Peyer's patch (tissue), 4 donors: ENCODE data around the gene MAN1A1. TPM values are rescaled to one million over a fixed set of nuclear protein-coding genes. Genes with fewer than 3 reads are reported as not detected.

ENCODE experiments used
- DNase-seq, 3 donors: peaks; one replicate each; pipeline ENCODE4 v3.0.0-alpha.2; 2017 to 2019
- H3K27ac ChIP-seq, 4 donors: fragments of 200-600 bp; sonication (generic); one replicate each; pipeline ENCODE4 v1.5.1; 2016 to 2019
- H3K27me3 ChIP-seq, 2 donors: fragments of 200-600 bp; sonication (generic); one replicate each; pipeline ENCODE4 v1.5.1; 2019
- H3K36me3 ChIP-seq, 3 donors: fragments of 200-600 bp; sonication (generic); one replicate each; pipeline ENCODE4 v1.5.1; 2016 to 2019
- H3K4me1 ChIP-seq, 4 donors: fragments of 200-600 bp; sonication (generic); one replicate each; pipeline ENCODE4 v1.5.1; 2016 to 2019
- H3K4me3 ChIP-seq, 4 donors: fragments of 200-600 bp; sonication (generic); 1 replicate in 3 of 4; 2 replicates in 1 of 4; pipeline ENCODE4 v1.5.1; 2016 to 2019; ENCODE audit warnings: mild to moderate bottlenecking in 1 of 4
- H3K9me3 ChIP-seq, 4 donors: fragments of 200-600 bp; sonication (generic); one replicate each; pipeline ENCODE4 v1.5.1; 2016 to 2019; ENCODE audit warnings: mild to moderate bottlenecking in 1 of 4
- POLR2A ChIP-seq, 2 donors: fragments of 450-650 bp; IDR thresholded peaks; one replicate each; pipeline ENCODE4 v1.5.1; 2017; ENCODE audit warnings: antibody characterized with exemption in 2 of 2, mild to moderate bottlenecking in 2 of 2, moderate library complexity in 2 of 2
- total RNA-seq, 4 donors: library from RNA; depleted of rRNA; stranded (reverse); fragments of >200 nt; gene quantifications; one replicate each; pipeline ENCODE4 v1.1.0, GENCODE V29; 2016
- TF ChIP-seq, protein P1 (sequence below), 6 experiments: fragments of 450-650 bp in 4 of 6; fragments of 200-600 bp in 2 of 6; sonication (generic) in 1 of 6; IDR thresholded peaks; one replicate each; pipeline ENCODE4 v1.5.1; 2017 to 2019; ENCODE audit warnings: antibody characterized with exemption in 6 of 6, mild to moderate bottlenecking in 3 of 6, moderate library complexity in 1 of 6

The MAN1A1 gene
- total RNA-seq, 4 donors from 2014 or later, result 43.7 to 158 (median 103) TPM

- Histone ChIP-seq H3K4me3 (no peak overlapping the region), H3K4me1 (peaks cover 0 to 4% (median 0%) of the 10 kb centered on the region in 4 donors), H3K36me3 (peaks cover 0 to 12% (median 0%) of the 10 kb centered on the region in 3 donors), H3K9me3 (no peaks in the 10 kb centered on the region), H3K27ac (no peak overlapping the region), H3K27me3 (no peaks in the 10 kb centered on the region)
- no peak for DNase-seq
- TF ChIP-seq, protein P1, sequence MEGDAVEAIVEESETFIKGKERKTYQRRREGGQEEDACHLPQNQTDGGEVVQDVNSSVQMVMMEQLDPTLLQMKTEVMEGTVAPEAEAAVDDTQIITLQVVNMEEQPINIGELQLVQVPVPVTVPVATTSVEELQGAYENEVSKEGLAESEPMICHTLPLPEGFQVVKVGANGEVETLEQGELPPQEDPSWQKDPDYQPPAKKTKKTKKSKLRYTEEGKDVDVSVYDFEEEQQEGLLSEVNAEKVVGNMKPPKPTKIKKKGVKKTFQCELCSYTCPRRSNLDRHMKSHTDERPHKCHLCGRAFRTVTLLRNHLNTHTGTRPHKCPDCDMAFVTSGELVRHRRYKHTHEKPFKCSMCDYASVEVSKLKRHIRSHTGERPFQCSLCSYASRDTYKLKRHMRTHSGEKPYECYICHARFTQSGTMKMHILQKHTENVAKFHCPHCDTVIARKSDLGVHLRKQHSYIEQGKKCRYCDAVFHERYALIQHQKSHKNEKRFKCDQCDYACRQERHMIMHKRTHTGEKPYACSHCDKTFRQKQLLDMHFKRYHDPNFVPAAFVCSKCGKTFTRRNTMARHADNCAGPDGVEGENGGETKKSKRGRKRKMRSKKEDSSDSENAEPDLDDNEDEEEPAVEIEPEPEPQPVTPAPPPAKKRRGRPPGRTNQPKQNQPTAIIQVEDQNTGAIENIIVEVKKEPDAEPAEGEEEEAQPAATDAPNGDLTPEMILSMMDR (IDR thresholded peaks at IDR 0.05), result no peak
- TF ChIP-seq POLR2A (IDR thresholded peaks at IDR 0.05), result no peak
Observed at GRCh38 chr6:119234941-119235340, 114.6 kb downstream of the MAN1A1 start.

DNA sequence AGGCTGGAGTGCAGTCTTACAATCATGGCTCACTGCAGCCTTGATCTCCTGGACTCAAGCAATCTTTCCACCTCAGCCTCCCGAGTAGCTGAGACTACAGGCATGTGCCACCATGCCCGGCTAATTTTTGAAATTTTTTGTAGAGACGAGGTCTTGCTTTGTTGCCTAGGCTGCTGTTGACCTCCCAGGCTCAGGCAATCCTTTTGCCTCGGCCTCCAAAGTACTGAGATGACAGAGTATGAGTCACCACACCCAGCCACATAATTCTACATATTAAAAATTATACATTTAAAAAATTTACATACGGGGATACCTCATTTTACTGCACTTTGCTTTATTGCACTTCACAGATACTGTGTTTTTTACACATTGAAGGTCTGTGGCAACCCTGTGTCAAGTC is 115.1 kb downstream of the MAN1A1 start:
- no peaks in the 10 kb centered on the region for H3K9me3 ChIP-seq
- no peaks in the 10 kb centered on the region for H3K27me3 ChIP-seq
- TF ChIP-seq, protein P1 (IDR thresholded peaks at IDR 0.05), result no peak
- TF ChIP-seq POLR2A (IDR thresholded peaks at IDR 0.05), result no peak
- peaks cover 0 to 12% (median 0%) of the 10 kb centered on the region in 3 donors for H3K36me3 ChIP-seq
- no peak for DNase-seq
- H3K4me3 ChIP-seq, result no peak overlapping the region
- H3K27ac ChIP-seq, result no peak overlapping the region
- H3K4me1 ChIP-seq, result peaks cover 0 to 4% (median 0%) of the 10 kb centered on the region in 4 donors

GRCh38 chr6:119233312-119233984 is 116.1 kb downstream of the MAN1A1 start:
- Histone ChIP-seq H3K9me3 (no peaks in the 10 kb centered on the region), H3K4me1 (peaks cover 0 to 4% (median 0%) of the 10 kb centered on the region in 4 donors), H3K27me3 (no peaks in the 10 kb centered on the region), H3K4me3 (no peak overlapping the region), H3K36me3 (peaks cover 0 to 12% (median 0%) of the 10 kb centered on the region in 3 donors), H3K27ac (no peak overlapping the region)
- TF ChIP-seq, protein P1 (IDR thresholded peaks at IDR 0.05), result no peak
- TF ChIP-seq POLR2A (IDR thresholded peaks at IDR 0.05), result no peak
- no peak for DNase-seq

- no peaks in the 10 kb centered on the region for H3K9me3 ChIP-seq
- H3K27me3 ChIP-seq, result no peaks in the 10 kb centered on the region
- no peak overlapping the region for H3K27ac ChIP-seq
- no peak for TF ChIP-seq POLR2A (IDR thresholded peaks at IDR 0.05)
- TF ChIP-seq, protein P1 (IDR thresholded peaks at IDR 0.05), result no peak
- H3K4me3 ChIP-seq, result no peak overlapping the region
- no peak for DNase-seq
- H3K36me3 ChIP-seq, result peaks cover 0 to 12% (median 0%) of the 10 kb centered on the region in 3 donors
- peaks cover 0 to 4% (median 0%) of the 10 kb centered on the region in 4 donors for H3K4me1 ChIP-seq
Observed at GRCh38 chr6:119231394-119231793, 118.2 kb downstream of the MAN1A1 start.

- no peaks in the 10 kb centered on the region for H3K9me3 ChIP-seq
- TF ChIP-seq, protein P1 (IDR thresholded peaks at IDR 0.05), result no peak
- TF ChIP-seq POLR2A (IDR thresholded peaks at IDR 0.05), result no peak
- H3K36me3 ChIP-seq, result peaks cover 0 to 5% (median 0%) of the 10 kb centered on the region in 3 donors
Observed at GRCh38 chr6:119230160-119230559, 119.4 kb downstream of the MAN1A1 start.

More at GRCh38 chr6:119230160-119230559, 119.4 kb downstream of the MAN1A1 start:
- DNase-seq, result no peak
- no peak overlapping the region for H3K27ac ChIP-seq
- no peak overlapping the region for H3K4me3 ChIP-seq
- H3K27me3 ChIP-seq, result no peaks in the 10 kb centered on the region
- peaks cover 0 to 4% (median 0%) of the 10 kb centered on the region in 4 donors for H3K4me1 ChIP-seq
